Measurements from ENCODE around the gene NRDE2. TPM values are rescaled to one million over a fixed set of nuclear protein-coding genes. Genes with fewer than 3 reads are reported as not detected.

The NRDE2 gene
- total and polyA plus RNA-seq, 4 donors = 3.4 to 28.5 (median 18.2) TPM

GRCh38 chr14:90296641-90297040, 35.1 kb downstream of the NRDE2 start:
- DNase-seq (no peak), ATAC-seq (ENCODE audit: low FRiP score) (no peak)
- no peaks in the 10 kb centered on the region for H3K9me3 ChIP-seq (ENCODE audit: control insufficient read depth, low read length)
- WGBS, 2 donors = 93 to 94% methylated on average over 7 of the region's 7 CpGs
- peak overlapping the region in 1 of 2 donors; percentile 25 for H3K27ac ChIP-seq (ENCODE audit: low read depth in 1 of 2, low read length in 2 of 2)
- H3K27me3 ChIP-seq (ENCODE audit: control insufficient read depth in 1 of 2, insufficient read depth in 2 of 2, low read length in 1 of 2) = no peaks in the 10 kb centered on the region
- peaks cover 0 to 8% of the 10 kb centered on the region in 2 donors for H3K36me3 ChIP-seq (ENCODE audit: control insufficient read depth in 1 of 2, insufficient read depth in 2 of 2, low read length in 1 of 2)
- no peaks in the 10 kb centered on the region for H3K4me1 ChIP-seq (ENCODE audit: control insufficient read depth in 1 of 2, insufficient read depth in 2 of 2, low read length in 2 of 2)
- intact Hi-C loops (cut with DNase I) = no loop called here
- no peak overlapping the region for H3K4me3 ChIP-seq (ENCODE audit: low read length in 2 of 2)

- intact Hi-C loops (cut with DNase I) = no loop called here
- 53 to 58% methylated on average over 5 of the region's 5 CpGs for WGBS, 2 donors
- ATAC-seq (ENCODE audit: low FRiP score) (no peak), DNase-seq (no peak)
- Histone ChIP-seq H3K27me3 (ENCODE audit: control insufficient read depth in 1 of 2, insufficient read depth in 2 of 2, low read length in 1 of 2) (no peaks in the 10 kb centered on the region), H3K27ac (ENCODE audit: low read depth in 1 of 2, low read length in 2 of 2) (no peak overlapping the region), H3K4me3 (ENCODE audit: low read length in 2 of 2) (no peak overlapping the region), H3K36me3 (ENCODE audit: control insufficient read depth in 1 of 2, insufficient read depth in 2 of 2, low read length in 1 of 2) (peaks cover 0 to 8% of the 10 kb centered on the region in 2 donors), H3K9me3 (ENCODE audit: control insufficient read depth, low read length) (no peaks in the 10 kb centered on the region), H3K4me1 (ENCODE audit: control insufficient read depth in 1 of 2, insufficient read depth in 2 of 2, low read length in 2 of 2) (no peaks in the 10 kb centered on the region)
Measured at GRCh38 chr14:90295870-90296516, 35.7 kb downstream of the NRDE2 start.

- Histone ChIP-seq H3K36me3 (ENCODE audit: control insufficient read depth in 1 of 2, insufficient read depth in 2 of 2, low read length in 1 of 2) (peaks cover 0 to 8% of the 10 kb centered on the region in 2 donors), H3K27ac (ENCODE audit: low read depth in 1 of 2, low read length in 2 of 2) (no peak overlapping the region), H3K27me3 (ENCODE audit: control insufficient read depth in 1 of 2, insufficient read depth in 2 of 2, low read length in 1 of 2) (no peaks in the 10 kb centered on the region), H3K9me3 (ENCODE audit: control insufficient read depth, low read length) (no peaks in the 10 kb centered on the region), H3K4me3 (ENCODE audit: low read length in 2 of 2) (no peak overlapping the region), H3K4me1 (ENCODE audit: control insufficient read depth in 1 of 2, insufficient read depth in 2 of 2, low read length in 2 of 2) (no peaks in the 10 kb centered on the region)
- ATAC-seq (ENCODE audit: low FRiP score) = no peak
- intact Hi-C loops (cut with DNase I) = no loop called here
- no peak for DNase-seq
- WGBS, 2 donors = 71 to 76% methylated on average over 2 of the region's 2 CpGs
Measured at GRCh38 chr14:90294872-90295271, 36.9 kb downstream of the NRDE2 start.

- Histone ChIP-seq H3K36me3 (ENCODE audit: control insufficient read depth in 1 of 2, insufficient read depth in 2 of 2, low read length in 1 of 2) (peaks cover 0 to 8% of the 10 kb centered on the region in 2 donors), H3K4me3 (ENCODE audit: low read length in 2 of 2) (no peak overlapping the region), H3K27me3 (ENCODE audit: control insufficient read depth in 1 of 2, insufficient read depth in 2 of 2, low read length in 1 of 2) (no peaks in the 10 kb centered on the region), H3K27ac (ENCODE audit: low read depth in 1 of 2, low read length in 2 of 2) (no peak overlapping the region), H3K9me3 (ENCODE audit: control insufficient read depth, low read length) (no peaks in the 10 kb centered on the region), H3K4me1 (ENCODE audit: control insufficient read depth in 1 of 2, insufficient read depth in 2 of 2, low read length in 2 of 2) (no peaks in the 10 kb centered on the region)
- DNase-seq = no peak
- ATAC-seq (ENCODE audit: low FRiP score) = no peak
- 78 to 82% methylated on average over 11 of the region's 11 CpGs for WGBS, 2 donors
- intact Hi-C loops (cut with DNase I) = no loop called here
Measured at GRCh38 chr14:90293766-90294730, 37.7 kb downstream of the NRDE2 start.

- ATAC-seq (ENCODE audit: low FRiP score) (no peak), DNase-seq (no peak)
- no peaks in the 10 kb centered on the region for H3K27me3 ChIP-seq (ENCODE audit: control insufficient read depth in 1 of 2, insufficient read depth in 2 of 2, low read length in 1 of 2)
- H3K4me3 ChIP-seq (ENCODE audit: low read length in 2 of 2) = no peak overlapping the region
- H3K9me3 ChIP-seq (ENCODE audit: control insufficient read depth, low read length) = no peaks in the 10 kb centered on the region
- no peaks in the 10 kb centered on the region for H3K4me1 ChIP-seq (ENCODE audit: control insufficient read depth in 1 of 2, insufficient read depth in 2 of 2, low read length in 2 of 2)
- H3K27ac ChIP-seq (ENCODE audit: low read depth in 1 of 2, low read length in 2 of 2) = no peak overlapping the region
- 85 to 87% methylated on average over 7 of the region's 7 CpGs for WGBS, 2 donors
- intact Hi-C loops (cut with DNase I) = no loop called here
- peaks cover 0 to 10% of the 10 kb centered on the region in 2 donors for H3K36me3 ChIP-seq (ENCODE audit: control insufficient read depth in 1 of 2, insufficient read depth in 2 of 2, low read length in 1 of 2)
Measured at GRCh38 chr14:90291699-90292098, 40.0 kb downstream of the NRDE2 start.

- 88 to 91% methylated on average over 6 of the region's 6 CpGs for WGBS, 2 donors
- H3K36me3 ChIP-seq (ENCODE audit: control insufficient read depth in 1 of 2, insufficient read depth in 2 of 2, low read length in 1 of 2) = peaks cover 0 to 13% of the 10 kb centered on the region in 2 donors
- DNase-seq (no peak), ATAC-seq (ENCODE audit: low FRiP score) (no peak)
- H3K27ac ChIP-seq (ENCODE audit: low read depth in 1 of 2, low read length in 2 of 2) = no peak overlapping the region
- H3K9me3 ChIP-seq (ENCODE audit: control insufficient read depth, low read length) = no peaks in the 10 kb centered on the region
- no peak overlapping the region for H3K4me3 ChIP-seq (ENCODE audit: low read length in 2 of 2)
- no peaks in the 10 kb centered on the region for H3K27me3 ChIP-seq (ENCODE audit: control insufficient read depth in 1 of 2, insufficient read depth in 2 of 2, low read length in 1 of 2)
- no peaks in the 10 kb centered on the region for H3K4me1 ChIP-seq (ENCODE audit: control insufficient read depth in 1 of 2, insufficient read depth in 2 of 2, low read length in 2 of 2)
- intact Hi-C loops (cut with DNase I) = no loop called here
Measured at GRCh38 chr14:90290337-90291011, 41.3 kb downstream of the NRDE2 start.

GRCh38 chr14:90288651-90289355, 42.9 kb downstream of the NRDE2 start:
- H3K4me3 ChIP-seq (ENCODE audit: low read length in 2 of 2) = no peak overlapping the region
- intact Hi-C loops (cut with DNase I) = no loop called here
- DNase-seq = no peak
- no peaks in the 10 kb centered on the region for H3K27me3 ChIP-seq (ENCODE audit: control insufficient read depth in 1 of 2, insufficient read depth in 2 of 2, low read length in 1 of 2)
- no peak for ATAC-seq (ENCODE audit: low FRiP score)
- no peak overlapping the region for H3K27ac ChIP-seq (ENCODE audit: low read depth in 1 of 2, low read length in 2 of 2)
- H3K4me1 ChIP-seq (ENCODE audit: control insufficient read depth in 1 of 2, insufficient read depth in 2 of 2, low read length in 2 of 2) = no peaks in the 10 kb centered on the region
- WGBS, 2 donors = 48 to 55% methylated on average over 12 of the region's 12 CpGs
- H3K9me3 ChIP-seq (ENCODE audit: control insufficient read depth, low read length) = no peaks in the 10 kb centered on the region
- peaks cover 0 to 8% of the 10 kb centered on the region in 2 donors for H3K36me3 ChIP-seq (ENCODE audit: control insufficient read depth in 1 of 2, insufficient read depth in 2 of 2, low read length in 1 of 2)

- Histone ChIP-seq H3K36me3 (ENCODE audit: control insufficient read depth in 1 of 2, insufficient read depth in 2 of 2, low read length in 1 of 2) (peaks cover 0 to 8% of the 10 kb centered on the region in 2 donors), H3K27me3 (ENCODE audit: control insufficient read depth in 1 of 2, insufficient read depth in 2 of 2, low read length in 1 of 2) (no peaks in the 10 kb centered on the region), H3K4me1 (ENCODE audit: control insufficient read depth in 1 of 2, insufficient read depth in 2 of 2, low read length in 2 of 2) (no peaks in the 10 kb centered on the region), H3K27ac (ENCODE audit: low read depth in 1 of 2, low read length in 2 of 2) (no peak overlapping the region), H3K4me3 (ENCODE audit: low read length in 2 of 2) (no peak overlapping the region), H3K9me3 (ENCODE audit: control insufficient read depth, low read length) (no peaks in the 10 kb centered on the region)
- ATAC-seq (ENCODE audit: low FRiP score) (no peak), DNase-seq (no peak)
- intact Hi-C loops (cut with DNase I) = no loop called here
- WGBS, 2 donors = 84 to 90% methylated on average over 14 of the region's 14 CpGs
Measured at GRCh38 chr14:90287791-90288190, 44.0 kb downstream of the NRDE2 start.

Measured in aorta (tissue), 5 donors.